NCI-H446 (cell line): Measurements from ENCODE around the gene EBLN1.
"Not testable (repeated sequence)": the region's sequence is repeated elsewhere in the genome, so short reads cannot be mapped to it uniquely, and the experiment has no call there.

ENCODE experiments used
- DNase-seq, 2 experiments: peaks; one replicate each; lab custom pipeline; 2025; lab: John Stamatoyannopoulos, UW

Gene EBLN1

GRCh38 chr10:22228167-22228938, 10.5 kb upstream of the EBLN1 start:
- DNase-seq, result no peak

GRCh38 chr10:22226599-22226998, 8.8 kb upstream of the EBLN1 start:
- DNase-seq, result no peak

GRCh38 chr10:22222236-22223190, 4.7 kb upstream of the EBLN1 start:
- DNase-seq, result no peak

- no peak for DNase-seq
Observed at GRCh38 chr10:22219308-22219707, 1.5 kb upstream of the EBLN1 start.

GRCh38 chr10:22218448-22218847, 633 bp upstream of the EBLN1 start:
- DNase-seq, result no peak

- not testable (repeated sequence) for DNase-seq
Observed at GRCh38 chr10:22217084-22217483, 731 bp downstream of the EBLN1 start.

GRCh38 chr10:22210267-22210666, 7.5 kb downstream of the EBLN1 start:
- DNase-seq, result no peak

GRCh38 chr10:22193945-22194344, 23.9 kb downstream of the EBLN1 start:
- DNase-seq, result no peak

- DNase-seq, result no peak
Observed at GRCh38 chr10:22185586-22185985, 32.2 kb downstream of the EBLN1 start.

GRCh38 chr10:22183771-22184461, 33.9 kb downstream of the EBLN1 start:
- peak in 1 of 2 experiments; percentile 11 for DNase-seq

GRCh38 chr10:22180724-22181123, 37.1 kb downstream of the EBLN1 start:
- DNase-seq, result no peak

- DNase-seq, result no peak
Observed at GRCh38 chr10:22174442-22174841, 43.4 kb downstream of the EBLN1 start.

- no peak for DNase-seq
Observed at GRCh38 chr10:22171131-22171530, 46.7 kb downstream of the EBLN1 start.

GRCh38 chr10:22170582-22170981, 47.2 kb downstream of the EBLN1 start:
- DNase-seq, result no peak

- DNase-seq, result no peak
Observed at GRCh38 chr10:22159979-22160378, 57.8 kb downstream of the EBLN1 start.

GRCh38 chr10:22159180-22159579, 58.6 kb downstream of the EBLN1 start:
- no peak for DNase-seq
